SK-N-SH (cell line): ENCODE measurements around the gene TEAD1.

Source experiments
- CTCF ChIP-seq: fragments of 200-600 bp; sonication (generic); IDR thresholded peaks from 2 replicates; pipeline ENCODE4 v1.6.1; 2017; ENCODE audit warnings: antibody characterized with exemption, mild to moderate bottlenecking, moderate library complexity
- MAX ChIP-seq: IDR thresholded peaks from 2 replicates; pipeline ENCODE4 v1.4.0; 2012; ENCODE audit warnings: low read depth
- MEF2A ChIP-seq: IDR thresholded peaks from 2 replicates; pipeline ENCODE4 v1.4.0; 2012; ENCODE audit warnings: low read depth, borderline replicate concordance
- RXRA ChIP-seq: IDR thresholded peaks from 2 replicates; pipeline ENCODE4 v1.4.0; 2012; ENCODE audit warnings: low read depth, mild to moderate bottlenecking, borderline replicate concordance
- YY1 ChIP-seq: IDR thresholded peaks from 2 replicates; pipeline ENCODE4 v1.4.0; 2012; ENCODE audit warnings: low read depth, mild to moderate bottlenecking

- TF ChIP-seq YY1, result no peak
- TF ChIP-seq CTCF, result no peak
- no peak for TF ChIP-seq MAX
- no peak for TF ChIP-seq MEF2A
- TF ChIP-seq RXRA, result no peak
Observed at GRCh38 chr11:12971955-12972354, 297.7 kb downstream of the TEAD1 start.
